HepG2 (cell line): ENCODE measurements around the gene RPAP2. TPM values are rescaled to one million over a fixed set of nuclear protein-coding genes. Genes with fewer than 3 reads are reported as not detected.

Experiments used
- ATF7 ChIP-seq, 2 experiments: fragments of 450-650 bp in 1 of 2; sonication (generic) in 1 of 2; formaldehyde crosslinking in 1 of 2; IDR thresholded peaks; 2 replicates each; pipeline versions ENCODE4 v1.4.0 to v1.6.1; 2016 to 2020; ENCODE audit warnings: antibody characterized with exemption in 1 of 2, mild to moderate bottlenecking in 1 of 2, missing genetic modification reagents in 1 of 2
- ATF7-NPFF ChIP-seq: sonication (generic); formaldehyde crosslinking; IDR thresholded peaks from 2 replicates; pipeline ENCODE4 v1.8.1; 2023; ENCODE audit warnings: mild to moderate bottlenecking, low read depth, missing genetic modification reagents, moderate library complexity
- DZIP1 ChIP-seq: sonication (generic); formaldehyde crosslinking; IDR thresholded peaks from 2 replicates; pipeline ENCODE4 v1.5.0; 2020; ENCODE audit warnings: mild to moderate bottlenecking, missing genetic modification reagents
- KDM4B ChIP-seq: sonication (generic); formaldehyde crosslinking; IDR thresholded peaks from 2 replicates; pipeline ENCODE4 v1.4.0; 2020; ENCODE audit warnings: missing genetic modification reagents
- MEIS1 ChIP-seq: sonication (generic); formaldehyde crosslinking; IDR thresholded peaks from 2 replicates; pipeline ENCODE4 v1.9.0; 2021; ENCODE audit warnings: mild to moderate bottlenecking, missing genetic modification reagents, moderate library complexity, borderline replicate concordance
- ONECUT2 ChIP-seq: sonication (generic); formaldehyde crosslinking; IDR thresholded peaks from 2 replicates; pipeline ENCODE4 v1.4.0; 2020; ENCODE audit warnings: missing genetic modification reagents
- PHF5A ChIP-seq: IDR thresholded peaks from one replicate; pipeline ENCODE4 v1.6.1; 2018; ENCODE audit warnings: low read depth, missing genetic modification reagents; ENCODE audit not compliant: unreplicated experiment
- PPARG ChIP-seq: conservative IDR thresholded peaks from 2 replicates; pipeline ENCODE4 v1.6.1; 2016; ENCODE audit warnings: missing biosample characterization, missing genetic modification reagents
- SAP130 ChIP-seq: IDR thresholded peaks from 2 replicates; pipeline ENCODE4 v1.6.1; 2016; ENCODE audit warnings: low read depth
- SOX5 ChIP-seq: IDR thresholded peaks from 2 replicates; pipeline ENCODE4 v1.6.1; 2016; ENCODE audit warnings: borderline replicate concordance
- ZFY ChIP-seq: sonication (generic); formaldehyde crosslinking; IDR thresholded peaks from 2 replicates; pipeline ENCODE4 v1.4.0; 2020; ENCODE audit warnings: missing genetic modification reagents
- ZNF143 ChIP-seq: sonication (generic); formaldehyde crosslinking; IDR thresholded peaks from 2 replicates; pipeline ENCODE4 v1.4.0; 2020; ENCODE audit warnings: missing genetic modification reagents
- ZNF224 ChIP-seq: sonication (generic); formaldehyde crosslinking; IDR thresholded peaks from 2 replicates; pipeline ENCODE4 v1.5.0; 2020; ENCODE audit warnings: mild to moderate bottlenecking, missing genetic modification reagents
- ZNF251 ChIP-seq: sonication (generic); formaldehyde crosslinking; IDR thresholded peaks from 2 replicates; pipeline ENCODE4 v1.9.0; 2021; ENCODE audit warnings: mild to moderate bottlenecking, missing genetic modification reagents
- ZNF256 ChIP-seq: sonication (generic); formaldehyde crosslinking; conservative IDR thresholded peaks from 2 replicates; pipeline ENCODE4 v1.4.0; 2020; ENCODE audit warnings: missing genetic modification reagents
- ZNF317 ChIP-seq: sonication (generic); formaldehyde crosslinking; IDR thresholded peaks from 2 replicates; pipeline ENCODE4 v1.5.0; 2020; ENCODE audit warnings: mild to moderate bottlenecking, missing genetic modification reagents
- ZNF674 ChIP-seq: sonication (generic); formaldehyde crosslinking; IDR thresholded peaks from 2 replicates; pipeline ENCODE4 v1.5.0; 2020; ENCODE audit warnings: low read depth, mild to moderate bottlenecking, missing genetic modification reagents
- ZNF703 ChIP-seq: sonication (generic); formaldehyde crosslinking; IDR thresholded peaks from 2 replicates; pipeline ENCODE4 v1.5.1; 2020; ENCODE audit warnings: missing genetic modification reagents, mild to moderate bottlenecking, moderate library complexity, borderline replicate concordance
- ZNF709 ChIP-seq: sonication (generic); formaldehyde crosslinking; IDR thresholded peaks from 2 replicates; pipeline ENCODE4 v1.5.0; 2020; ENCODE audit warnings: mild to moderate bottlenecking, missing genetic modification reagents
- ZNF777 ChIP-seq: sonication (generic); formaldehyde crosslinking; IDR thresholded peaks from 2 replicates; pipeline ENCODE4 v1.4.0; 2020; ENCODE audit warnings: missing genetic modification reagents
- ZNF816 ChIP-seq: sonication (generic); formaldehyde crosslinking; IDR thresholded peaks from 2 replicates; pipeline ENCODE4 v1.8.0; 2022; ENCODE audit warnings: missing genetic modification reagents, mild to moderate bottlenecking, borderline replicate concordance
- ZNF891 ChIP-seq: sonication (generic); formaldehyde crosslinking; IDR thresholded peaks from 2 replicates; pipeline ENCODE4 v1.5.0; 2020; ENCODE audit warnings: mild to moderate bottlenecking, missing genetic modification reagents
- ZSCAN25 ChIP-seq: sonication (generic); formaldehyde crosslinking; IDR thresholded peaks from 2 replicates; pipeline ENCODE4 v1.8.0; 2022; ENCODE audit warnings: mild to moderate bottlenecking, missing genetic modification reagents
- polyA plus RNA-seq, 8 experiments: library from polyadenylated mRNA; depleted of rRNA in 3 of 8; stranded (reverse) in 7 of 8; unstranded in 1 of 8; fragments of >200 nt; fragmentation: Illumina TruSeq in 4 of 8; extraction: Trizol in 4 of 8; gene quantifications; 2 replicates each; pipeline versions ENCODE4 v1.2.1 to v1.2.3, GENCODE V29; 2011 to 2016; ENCODE audit warnings: low read depth in 4 of 8, missing spikeins in 1 of 8, mixed read lengths in 1 of 8; ENCODE audit not compliant: insufficient read depth in 1 of 8
- total RNA-seq, 5 experiments: library from RNA; depleted of rRNA; stranded (reverse); fragments of >200 nt; fragmentation: Illumina TruSeq; extraction: Trizol; gene quantifications; 2 replicates each; pipeline ENCODE4 v1.2.3, GENCODE V29; 2016; ENCODE audit warnings: low read depth in 1 of 5

Gene RPAP2
- total and polyA plus RNA-seq, 2 of the 13 experiments (the other 11 are each of a cell fraction or from before 2014, with no cell fraction given), result 10.0 to 34.8 TPM

GRCh38 chr1:92441697-92442342 is 143.0 kb downstream of the RPAP2 start (continued):
- TF ChIP-seq ZNF143 (CRISPR knock-in tag), result peak; percentile 91
- peak; percentile 66 for TF ChIP-seq MEIS1 (CRISPR knock-in tag)
- peak; percentile 94 for TF ChIP-seq ONECUT2 (CRISPR knock-in tag)
- TF ChIP-seq PHF5A, result no peak
- TF ChIP-seq ATF7 (IDR thresholded peaks at IDR 0.05), result no peak
- TF ChIP-seq ATF7 (CRISPR knock-in tag; IDR thresholded peaks at IDR 0.05), result 0 out of 2 replicates have a peak, but pooled peaks have one; percentile 29
- no peak for TF ChIP-seq ZNF674 (CRISPR knock-in tag)
- peak; percentile 87; the same call in 1 of the 2 replicates for TF ChIP-seq ZNF891 (CRISPR knock-in tag)
- 0 out of 2 replicates have a peak, but pooled peaks have one; percentile 60 for TF ChIP-seq DZIP1 (CRISPR knock-in tag)
- TF ChIP-seq ZNF256, result no peak
- 0 out of 2 replicates have a peak, but pooled peaks have one; percentile 37 for TF ChIP-seq ZNF251
- peak; percentile 57; the same call in 1 of the 2 replicates for TF ChIP-seq PPARG (CRISPR knock-in tag)
- peak; percentile 66; the same call in 1 of the 2 replicates for TF ChIP-seq ATF7-NPFF (CRISPR knock-in tag)
- TF ChIP-seq ZNF816, result peak; percentile 97; the same call in 1 of the 2 replicates
- 0 out of 2 replicates have a peak, but pooled peaks have one; percentile 28 for TF ChIP-seq ZNF777
- TF ChIP-seq SOX5 (CRISPR knock-in tag), result peak; percentile 74; the same call in 1 of the 2 replicates
- TF ChIP-seq ZNF317 (CRISPR knock-in tag), result peak; percentile 78
- TF ChIP-seq ZNF224 (CRISPR knock-in tag), result 0 out of 2 replicates have a peak, but pooled peaks have one; percentile 55
- peak; percentile 66; the same call in 1 of the 2 replicates for TF ChIP-seq ZNF709 (CRISPR knock-in tag)
- TF ChIP-seq ZNF703, result peak; percentile 80; the same call in 1 of the 2 replicates
- no peak; the same call in 1 of the 2 replicates for TF ChIP-seq ZSCAN25 (CRISPR knock-in tag)
- TF ChIP-seq ZFY (CRISPR knock-in tag), result peak; percentile 99
- TF ChIP-seq KDM4B (CRISPR knock-in tag), result peak; percentile 35; the same call in 1 of the 2 replicates
- TF ChIP-seq SAP130, result peak; percentile 83
